Measurements from ENCODE around the gene CASP10.

The CASP10 gene

DNA sequence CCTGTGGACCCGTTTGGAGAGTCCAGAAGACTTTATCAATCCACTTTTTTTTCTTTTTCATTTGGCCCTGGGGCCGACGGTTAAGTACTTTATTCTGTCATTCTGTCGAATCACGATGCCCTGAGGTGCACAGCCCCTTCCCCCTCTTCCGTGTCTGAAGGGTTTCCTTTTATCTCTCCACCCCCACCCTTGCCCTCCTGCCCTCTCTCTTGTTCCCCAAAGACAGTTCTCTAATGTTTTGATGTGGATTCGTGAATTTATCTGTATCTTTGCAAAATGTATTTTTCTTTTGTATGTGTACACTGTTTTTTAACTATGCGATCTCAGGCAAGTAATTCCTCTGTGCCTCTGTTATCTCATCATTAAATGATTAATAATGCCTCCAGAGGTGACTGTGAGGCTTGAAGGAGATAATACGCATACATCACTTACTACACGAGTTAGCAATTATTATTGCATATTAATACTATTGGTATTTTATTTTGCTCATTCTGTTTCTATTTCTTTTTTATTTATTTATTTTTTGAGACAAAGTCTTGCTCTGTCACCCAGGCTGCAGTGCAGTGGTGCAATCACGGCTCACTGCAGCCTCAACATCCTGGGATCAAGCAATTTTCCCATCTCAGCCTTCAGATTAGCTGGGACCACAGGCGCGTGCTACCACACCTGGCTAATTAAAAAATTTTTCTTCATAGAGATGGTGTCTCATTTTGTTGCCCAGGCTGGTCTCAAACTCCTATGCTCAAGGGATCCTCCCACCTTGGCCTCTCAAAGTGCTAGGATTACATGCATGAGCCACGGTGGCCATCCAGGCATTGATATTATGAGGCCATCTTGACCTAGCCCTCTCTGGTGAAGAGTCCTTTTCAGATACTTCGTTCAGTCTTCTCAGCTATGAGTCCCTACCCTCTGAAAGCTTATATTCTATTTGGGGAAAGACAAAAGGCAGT is 76.0 kb downstream of the CASP10 start:
- no peak for DNase-seq (ENCODE audit: low read depth)

DNA sequence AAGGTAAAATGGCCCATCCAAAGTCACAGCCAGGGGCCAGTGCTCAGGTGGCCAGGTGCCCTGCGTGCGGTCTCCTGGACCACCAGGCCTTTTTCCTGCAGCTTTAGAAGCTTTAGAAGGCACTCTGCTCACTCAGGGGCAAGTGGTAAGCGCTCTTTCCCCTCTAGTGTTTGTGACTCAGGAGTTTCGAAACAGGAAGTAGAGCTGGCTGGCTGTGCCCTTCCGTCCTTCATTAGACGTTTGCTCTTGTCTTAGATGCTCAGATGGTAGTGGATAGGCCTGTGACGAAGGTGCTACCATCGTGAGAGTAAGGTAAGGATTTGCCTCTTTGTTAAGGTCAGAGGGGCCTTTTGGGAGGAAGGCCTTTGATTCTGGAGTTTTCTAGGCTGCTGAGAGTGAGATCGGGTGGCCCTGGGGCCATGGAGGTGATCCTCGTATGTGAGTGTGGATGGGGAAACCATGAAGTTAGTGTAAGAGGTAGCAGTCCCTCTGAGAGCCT is 77.4 kb downstream of the CASP10 start, which contains the start of gene CASP8:
Gene CASP8, plus strand, starts transcription at position 235 of the 499 bp plus-strand sequence. CDS start 5,951 bp downstream, outside the sequence.
- peak; percentile 24 for DNase-seq (ENCODE audit: low read depth)

DNA sequence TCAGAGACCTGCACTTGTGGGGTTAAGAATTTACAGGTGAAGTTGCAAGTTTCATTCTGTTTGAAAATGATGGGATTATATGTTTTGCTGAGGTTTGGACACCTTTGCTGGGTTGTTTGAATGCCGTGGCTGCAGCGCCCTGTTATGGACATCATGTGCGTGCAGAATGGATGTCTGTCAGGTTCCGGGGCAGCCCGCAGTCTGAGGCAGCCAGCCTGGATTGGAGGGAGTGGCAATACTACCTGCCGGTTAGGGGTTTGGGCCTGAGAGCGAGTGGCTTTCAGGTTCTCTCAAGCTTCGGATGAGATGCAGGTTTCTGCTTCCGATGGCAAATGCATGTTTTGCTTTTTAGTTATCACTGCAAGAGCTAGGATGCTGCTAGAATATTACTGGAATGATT is 78.5 kb downstream of the CASP10 start:
- DNase-seq (ENCODE audit: low read depth): peak; percentile 15

DNA sequence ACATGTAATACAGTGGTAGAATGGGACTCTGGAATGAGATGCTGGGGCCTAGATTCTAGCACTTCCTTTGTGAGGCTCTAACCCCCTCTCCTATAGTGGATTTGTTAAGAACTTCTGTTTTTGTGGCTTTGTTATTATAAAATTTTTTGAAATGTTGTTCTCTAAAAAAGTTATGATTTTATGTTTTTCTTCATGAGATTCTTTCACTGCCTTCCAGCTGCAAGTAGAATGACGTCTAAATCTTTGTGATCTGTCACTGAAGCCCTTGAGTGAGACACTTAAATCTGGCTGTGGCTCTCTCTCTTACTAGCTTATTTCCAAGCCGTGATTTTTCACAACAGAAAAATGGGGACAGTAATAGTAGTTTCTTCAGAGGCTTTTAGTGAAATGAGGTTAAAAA is 79.0 kb downstream of the CASP10 start:
- DNase-seq (ENCODE audit: low read depth): no peak

DNA sequence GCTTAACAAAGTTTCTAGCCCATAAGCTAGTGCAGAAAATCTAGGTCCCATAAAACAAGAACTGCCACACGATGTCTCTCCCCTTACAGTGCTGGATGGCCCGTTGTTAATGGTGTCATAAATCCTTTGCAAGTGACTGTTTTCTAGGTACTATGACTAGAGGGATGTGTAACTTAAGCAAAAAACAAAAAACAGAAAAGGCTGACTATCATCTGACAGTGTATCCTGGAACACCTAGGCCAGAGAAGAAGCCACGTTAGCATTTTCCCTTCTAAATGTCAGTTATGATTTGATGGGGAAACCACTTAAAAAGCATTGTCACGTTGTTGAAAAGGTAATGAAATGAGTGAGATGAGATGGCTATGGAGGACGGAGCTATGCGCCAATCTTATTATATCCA is 79.8 kb downstream of the CASP10 start:
- no peak for DNase-seq (ENCODE audit: low read depth)

DNA sequence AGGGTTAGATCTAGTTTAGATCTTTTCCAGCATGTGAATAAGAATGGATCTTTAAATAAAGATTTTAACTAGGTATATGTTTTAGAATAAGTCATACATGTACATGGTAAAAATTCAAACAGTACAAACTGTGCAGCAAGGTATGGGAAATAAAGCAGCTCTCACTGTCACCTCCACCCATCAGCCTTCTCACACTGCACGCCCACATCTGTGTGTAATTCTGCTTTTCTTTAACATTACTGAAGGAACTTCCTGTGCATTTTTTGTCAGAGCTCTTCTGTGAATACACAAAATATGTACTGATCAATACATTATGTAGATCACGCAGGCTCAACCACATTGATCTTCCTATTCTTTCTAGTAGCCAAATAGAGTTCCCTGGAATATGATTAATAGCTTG is 80.8 kb downstream of the CASP10 start:
- DNase-seq (ENCODE audit: low read depth): no peak

DNA sequence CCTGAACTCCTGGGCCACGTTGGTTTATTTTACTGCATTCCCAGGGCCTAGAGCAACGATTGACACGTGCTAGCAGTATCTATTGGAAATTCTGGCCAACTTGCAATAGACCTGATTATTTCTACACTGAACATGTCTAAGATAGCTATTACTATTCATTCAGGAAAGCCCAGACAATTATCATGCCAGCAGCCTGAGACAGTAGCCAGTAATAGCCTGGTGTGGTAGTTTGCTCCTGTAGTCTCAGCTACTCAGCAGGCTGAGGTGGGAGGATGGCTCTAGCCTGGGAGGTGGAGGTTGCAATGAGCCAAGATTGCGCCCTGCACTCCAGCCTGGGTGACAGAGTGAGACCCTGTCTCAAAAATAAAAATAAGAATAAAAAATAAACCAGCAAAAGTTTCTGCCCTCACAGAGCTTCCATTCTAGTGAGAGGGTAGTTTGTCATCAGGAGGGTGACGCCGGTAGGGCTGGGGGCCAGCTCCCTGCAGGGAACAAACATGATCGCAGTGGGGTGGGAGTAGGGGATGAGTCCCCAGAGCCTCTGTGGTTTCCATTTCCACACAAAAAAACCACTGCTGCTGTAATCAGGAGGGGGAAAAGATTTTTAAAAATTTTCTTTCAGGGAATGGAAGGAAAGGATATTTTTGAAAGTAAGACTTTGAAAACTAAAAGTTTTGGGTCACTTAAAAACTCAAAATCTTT is 81.7 kb downstream of the CASP10 start:
- no peak for DNase-seq (ENCODE audit: low read depth)

DNA sequence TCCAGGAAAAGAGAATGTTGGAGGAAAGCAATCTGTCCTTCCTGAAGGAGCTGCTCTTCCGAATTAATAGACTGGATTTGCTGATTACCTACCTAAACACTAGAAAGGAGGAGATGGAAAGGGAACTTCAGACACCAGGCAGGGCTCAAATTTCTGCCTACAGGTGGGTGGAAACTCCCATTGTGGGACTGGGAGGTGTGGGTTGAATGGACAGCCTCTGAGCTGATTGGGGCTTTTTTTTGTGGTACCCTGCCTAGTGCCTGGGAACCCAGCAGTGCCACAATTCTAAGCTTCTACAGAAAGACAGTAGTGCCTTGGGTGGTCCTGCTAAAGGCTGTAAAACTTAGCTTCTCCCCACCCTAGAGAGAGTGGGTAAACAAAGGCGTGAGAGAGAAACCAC is 83.7 kb downstream of the CASP10 start:
- DNase-seq (ENCODE audit: low read depth): no peak

DNA sequence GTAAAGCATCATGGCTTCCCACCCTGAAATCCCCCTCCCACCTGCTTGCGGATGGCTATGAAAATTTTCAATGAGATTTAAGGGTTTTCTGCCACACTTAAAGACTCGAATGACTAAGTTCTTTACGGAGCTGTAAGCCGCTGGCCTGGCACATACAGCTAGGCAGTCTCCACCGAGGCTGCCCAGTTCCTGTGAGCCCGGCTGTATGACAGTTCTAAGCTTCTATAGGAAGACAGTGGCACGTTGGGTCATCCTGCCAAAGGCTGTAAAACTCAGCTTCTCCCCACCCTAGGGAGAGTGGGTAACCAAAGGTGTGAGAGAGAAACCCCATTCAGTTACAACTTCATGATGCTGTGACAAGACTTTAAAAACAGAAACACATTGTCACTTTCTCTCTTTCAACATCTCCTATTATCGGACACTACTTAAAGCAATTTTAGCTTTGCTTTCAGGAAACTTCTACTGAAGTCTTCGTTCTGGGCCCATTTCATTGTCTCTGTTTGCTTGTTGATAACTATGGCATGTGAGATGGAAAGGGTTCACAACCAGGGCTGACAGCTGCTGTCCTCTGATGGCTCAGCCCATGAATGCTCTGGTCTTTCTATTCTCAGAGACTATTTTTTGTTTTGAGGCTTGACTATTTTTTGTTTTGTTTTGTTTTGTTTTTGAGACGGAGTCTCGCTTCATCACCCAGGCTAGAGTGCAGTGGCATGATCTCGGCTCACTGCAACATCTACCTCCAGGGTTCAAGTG is 84.5 kb downstream of the CASP10 start:
- no peak for DNase-seq (ENCODE audit: low read depth)

DNA sequence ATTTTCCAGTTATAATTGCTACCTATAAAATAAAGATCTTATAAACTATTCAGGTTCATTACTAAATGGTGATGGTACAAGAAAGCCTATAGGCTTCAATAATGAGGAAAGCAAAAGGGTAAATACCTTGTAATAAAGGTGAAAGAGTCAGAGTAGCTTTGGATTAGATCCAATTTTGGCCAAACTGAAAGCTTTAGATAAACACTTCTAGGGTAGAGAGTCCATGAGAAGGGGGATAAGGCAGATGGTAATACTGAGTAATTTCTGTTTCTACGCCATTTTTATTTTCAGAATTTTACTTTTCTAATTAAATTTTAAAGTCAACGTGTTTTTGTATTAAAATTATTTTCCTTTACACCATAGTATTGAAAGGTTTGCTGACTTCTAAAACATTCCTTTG is 86.8 kb downstream of the CASP10 start:
- DNase-seq (ENCODE audit: low read depth): no peak

DNA sequence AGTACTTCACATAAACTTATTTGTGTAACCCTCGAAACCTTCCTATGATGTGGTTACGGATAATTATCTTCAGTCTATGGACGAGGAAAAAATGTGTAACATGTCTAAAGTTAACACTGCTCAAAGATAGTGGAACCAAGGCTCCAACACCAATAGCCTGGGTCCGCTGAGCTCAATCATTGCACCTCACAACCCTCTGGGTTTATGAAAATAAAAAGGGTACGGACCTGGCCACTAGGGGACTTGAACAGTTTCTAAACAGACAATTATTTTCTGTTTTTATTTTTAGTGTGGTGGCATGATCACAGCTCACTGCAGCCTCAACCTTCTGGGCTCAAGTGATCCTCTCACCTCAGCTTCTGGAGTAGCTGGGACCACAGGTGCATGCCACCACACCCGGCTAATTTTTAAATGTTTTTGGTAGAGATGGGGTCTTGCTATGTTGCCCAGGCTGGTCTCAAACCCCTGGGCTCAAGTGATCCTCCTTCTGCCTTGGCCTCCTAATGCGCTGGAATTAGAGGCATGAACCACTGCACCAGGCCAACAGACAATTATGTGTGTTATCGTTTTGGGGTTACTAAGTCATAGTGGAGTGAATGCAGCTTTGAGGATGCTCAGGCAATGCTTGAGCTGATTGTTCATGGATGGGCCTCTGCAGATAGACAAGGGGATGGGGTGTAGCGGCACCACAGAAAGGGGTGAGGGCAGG is 87.5 kb downstream of the CASP10 start:
- no peak for DNase-seq (ENCODE audit: low read depth)

DNA sequence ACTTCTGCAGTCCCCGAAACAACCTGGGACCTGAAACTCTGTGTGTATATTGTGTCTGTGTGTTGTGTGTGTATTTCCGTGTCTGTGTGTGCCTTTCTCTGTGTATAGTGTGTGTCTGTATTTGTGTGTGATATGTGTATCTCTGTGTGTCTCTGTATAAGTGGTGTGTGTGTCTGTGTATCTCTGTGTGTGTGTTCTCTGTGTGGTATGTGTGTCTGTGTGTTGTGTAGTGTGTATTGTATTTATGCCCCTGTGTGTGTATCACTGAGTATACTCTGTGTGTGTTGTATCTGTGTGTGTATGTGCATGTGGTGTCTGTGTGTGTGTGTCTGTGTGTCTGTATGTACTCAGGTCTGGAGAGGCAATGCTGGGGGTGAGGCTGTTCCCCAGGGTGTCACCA is 89.0 kb downstream of the CASP10 start:
- no peak for DNase-seq (ENCODE audit: low read depth)

DNA sequence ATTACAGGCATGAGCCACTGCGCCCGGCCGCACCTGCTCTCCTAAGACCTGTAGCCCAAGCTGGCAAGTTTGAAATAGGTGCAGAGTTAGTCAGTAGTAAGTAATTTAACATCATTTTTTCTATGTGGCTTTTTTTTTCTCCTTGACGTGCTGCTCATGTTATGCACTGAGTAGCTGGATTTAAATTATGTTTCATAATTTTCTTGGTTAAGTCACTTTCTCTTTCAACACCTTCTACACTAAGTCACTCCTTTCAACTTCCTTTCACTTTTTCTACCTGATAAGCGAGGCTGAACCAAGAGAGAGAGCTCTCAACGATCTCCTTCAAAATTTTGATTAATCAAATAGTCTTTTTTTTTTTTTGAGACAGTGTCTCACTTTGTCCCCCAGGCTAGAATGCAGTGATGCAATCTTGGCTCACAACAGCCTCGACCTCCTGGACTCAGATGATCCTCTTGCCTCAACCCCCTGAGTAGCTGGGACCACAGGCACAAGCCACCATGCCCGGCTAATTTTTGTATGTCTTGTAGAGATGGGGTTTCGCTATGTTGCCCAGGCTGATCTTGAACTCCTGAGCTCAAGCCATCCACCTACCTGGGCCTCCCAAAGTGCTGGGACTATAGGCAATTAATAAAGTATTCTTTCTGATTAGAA is 90.5 kb downstream of the CASP10 start:
- no peak for DNase-seq (ENCODE audit: low read depth)

DNA sequence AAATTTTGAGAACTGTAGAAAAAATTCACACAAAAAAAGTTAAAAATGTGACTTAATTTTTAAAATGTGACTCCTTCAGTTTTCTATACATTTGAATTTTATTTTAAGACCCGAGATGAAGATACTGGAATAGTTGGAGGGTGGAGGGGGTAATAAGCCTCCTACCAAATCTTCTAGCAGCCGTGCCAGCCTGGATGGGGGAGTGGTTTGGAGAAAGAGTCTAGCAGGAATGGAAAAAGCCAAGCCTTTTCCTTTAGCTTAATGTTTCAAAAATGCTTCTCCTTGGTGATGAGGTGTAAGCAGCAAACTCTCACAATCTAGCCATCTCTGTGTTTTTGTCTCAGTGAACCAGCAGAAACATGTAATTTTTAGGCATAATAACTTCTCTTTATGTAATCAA is 92.1 kb downstream of the CASP10 start:
- no peak for DNase-seq (ENCODE audit: low read depth)

DNA sequence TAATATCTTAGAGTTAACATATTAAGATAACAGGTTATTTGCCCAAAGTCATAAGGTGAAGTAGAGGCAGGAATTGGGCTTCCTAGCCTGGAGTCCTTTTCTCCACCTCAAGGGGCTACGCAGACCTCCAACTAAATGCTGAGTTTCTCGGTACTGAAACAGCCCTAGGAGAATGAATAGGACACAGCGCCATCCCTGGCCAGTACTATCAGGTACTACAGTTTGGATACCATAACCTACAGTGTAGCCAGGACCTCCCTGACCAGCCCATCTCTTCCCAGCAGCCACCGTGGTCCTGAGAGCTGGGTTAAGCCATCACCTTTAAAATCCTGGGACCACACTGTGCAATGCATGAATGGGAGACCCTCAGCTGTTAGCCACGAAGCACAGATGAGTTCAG is 93.0 kb downstream of the CASP10 start:
- DNase-seq (ENCODE audit: low read depth): no peak

DNA sequence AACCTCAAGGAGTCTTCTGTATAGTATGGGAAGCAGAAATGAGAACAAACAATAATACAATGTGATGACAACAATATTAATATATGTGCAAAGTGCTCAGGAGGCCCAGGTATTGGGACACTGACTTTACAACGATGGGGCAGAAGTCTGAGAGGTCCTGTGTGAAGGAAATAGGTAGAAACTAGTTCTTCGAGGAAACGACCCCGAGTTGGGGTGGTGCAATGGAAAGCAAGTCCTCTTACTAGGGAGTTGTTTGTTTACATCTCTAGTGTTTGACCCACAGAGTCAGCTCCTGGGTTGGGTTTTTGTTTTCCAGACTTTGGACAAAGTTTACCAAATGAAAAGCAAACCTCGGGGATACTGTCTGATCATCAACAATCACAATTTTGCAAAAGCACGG is 93.6 kb downstream of the CASP10 start:
- no peak for DNase-seq (ENCODE audit: low read depth)

Measured in stimulated activated CD8-positive, alpha-beta memory T cell treated with anti-CD3 and anti-CD28 coated beads, Interleukin-4, amount 100 ng/mL, for 24 hours (primary cell).